CD4-positive, alpha-beta memory T cell (primary cell): ENCODE data around the gene SMAD6. TPM values are rescaled to one million over a fixed set of nuclear protein-coding genes. Genes with fewer than 3 reads are reported as not detected.
A peak's percentile ranks its signal among the peaks of the same experiment; 100 is the strongest.

ENCODE experiments used
- CTCF ChIA-PET: fragments of 350-600 bp; sonication (Branson Sonifier 250); formaldehyde crosslinking; loops from one replicate; lab custom pipeline; 2021; ENCODE audit warnings: inconsistent platforms; ENCODE audit not compliant: partially characterized antibody; lab: Charles Lee
- POLR2A ChIA-PET: fragments of 350-600 bp; sonication (Branson Sonifier 250); formaldehyde crosslinking; loops from one replicate; lab custom pipeline; 2021; ENCODE audit not compliant: partially characterized antibody; lab: Charles Lee
- DNase-seq, 5 donors: peaks; one replicate each; pipeline versions ENCODE4 v3.0.0 to v3.0.0-alpha.2; 2020 to 2022; ENCODE audit warnings: mixed read lengths in 1 of 5
- H3K27ac ChIP-seq: one replicate; pipeline ENCODE4 v1.7.0; 2013; ENCODE audit warnings: low read depth, low read length
- H3K27me3 ChIP-seq: 2 replicates; pipeline ENCODE4 v1.7.0; 2013; ENCODE audit warnings: mild to moderate bottlenecking, low read length, moderate library complexity; ENCODE audit not compliant: insufficient read depth
- H3K36me3 ChIP-seq: 2 replicates; pipeline ENCODE4 v1.7.0; 2013; ENCODE audit warnings: mild to moderate bottlenecking, low read length, moderate library complexity; ENCODE audit not compliant: insufficient read depth
- H3K4me1 ChIP-seq: 2 replicates; pipeline ENCODE4 v1.7.0; 2013; ENCODE audit warnings: mild to moderate bottlenecking, low read length, moderate library complexity; ENCODE audit not compliant: insufficient read depth
- H3K4me3 ChIP-seq, 2 donors: one replicate each; pipeline ENCODE4 v1.7.0; 2013; ENCODE audit warnings: low read length in 2 of 2, mild to moderate bottlenecking in 1 of 2
- H3K9me3 ChIP-seq, 2 donors: one replicate each; pipeline ENCODE4 v1.7.0; 2013; ENCODE audit warnings: low read length in 2 of 2, control low read depth in 1 of 2; ENCODE audit not compliant: control insufficient read depth in 1 of 2
- H3K27ac Mint-ChIP-seq, 7 donors: one replicate each; pipeline ENCODE4 v1.8.0; 2020 to 2021; ENCODE audit warnings: mixed read lengths in 7 of 7, mild to moderate bottlenecking in 6 of 7, inconsistent platforms in 3 of 7, moderate library complexity in 3 of 7
- H3K27me3 Mint-ChIP-seq, 2 donors: one replicate each; pipeline ENCODE4 v1.8.0; 2020 to 2021; ENCODE audit warnings: mixed read lengths in 2 of 2
- H3K36me3 Mint-ChIP-seq, 2 donors: one replicate each; pipeline ENCODE4 v1.8.0; 2020 to 2021; ENCODE audit warnings: mixed read lengths in 2 of 2, inconsistent platforms in 1 of 2, mild to moderate bottlenecking in 1 of 2
- H3K4me1 Mint-ChIP-seq, 4 donors: one replicate each; pipeline ENCODE4 v1.8.0; 2020 to 2021; ENCODE audit warnings: mixed read lengths in 4 of 4, mild to moderate bottlenecking in 1 of 4
- H3K4me3 Mint-ChIP-seq, 8 donors: one replicate each; pipeline ENCODE4 v1.8.0; 2020 to 2021; ENCODE audit warnings: mixed read lengths in 8 of 8, mild to moderate bottlenecking in 7 of 8, moderate library complexity in 6 of 8, inconsistent platforms in 3 of 8
- H3K9me3 Mint-ChIP-seq, 8 donors: one replicate each; pipeline ENCODE4 v1.8.0; 2020 to 2021; ENCODE audit warnings: mixed read lengths in 8 of 8, mild to moderate bottlenecking in 5 of 8, inconsistent platforms in 3 of 8, moderate library complexity in 1 of 8
- intact Hi-C: fragments of 100-400 bp; cut with micrococcal nuclease; formaldehyde crosslinking; loops from one replicate; pipeline ENCODE4 v1.15.1; 2023
- polyA plus RNA-seq, 2 donors: library from polyadenylated mRNA; unstranded; fragments of 300-500 nt; fragmentation: Illumina TruSeq; gene quantifications; one replicate each; pipeline ENCODE4 v1.2.3, GENCODE V29; 2021
- total RNA-seq, 2 experiments: library from RNA; stranded (reverse); gene quantifications; one replicate each; pipeline ENCODE4 v1.2.3, GENCODE V29; 2021

The SMAD6 gene
- total and polyA plus RNA-seq, 4 experiments from 2014 or later, result 0.09 to 0.11 TPM; not detected in 2

DNA sequence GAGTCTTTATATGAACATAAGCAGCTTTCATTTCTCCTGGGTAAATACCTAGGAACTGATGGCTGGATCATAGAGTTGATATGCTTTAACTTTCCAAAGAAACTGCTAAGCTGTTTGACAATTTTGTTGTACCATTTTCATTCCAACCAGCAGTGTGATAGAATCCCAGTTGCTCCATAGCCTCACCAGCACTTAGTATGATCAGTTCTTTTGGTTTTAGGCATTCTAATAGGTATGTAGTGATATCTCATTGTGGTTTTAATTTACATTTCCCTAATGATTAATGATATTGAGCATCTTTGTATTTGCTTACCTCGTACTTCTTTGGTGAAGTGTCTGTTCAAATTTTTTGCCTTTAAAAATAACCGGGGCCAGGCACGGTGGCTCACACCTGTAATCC, 38.4 kb upstream of the SMAD6 start:
- Histone ChIP-seq H3K4me3 (no peak overlapping the region), H3K27ac (no peak overlapping the region), H3K9me3 (no peaks in the 10 kb centered on the region), H3K4me1 (no peaks in the 10 kb centered on the region), H3K27me3 (no peaks in the 10 kb centered on the region), H3K36me3 (no peaks in the 10 kb centered on the region)
- Mint-ChIP-seq H3K4me3 (no peak overlapping the region), H3K9me3 (peaks cover 0 to 8% (median 4%) of the 10 kb centered on the region in 8 donors), H3K27me3 (peaks cover 4 to 5% of the 10 kb centered on the region in 2 donors), H3K4me1 (no peaks in the 10 kb centered on the region), H3K27ac (no peak overlapping the region), H3K36me3 (peaks cover 0 to 4% of the 10 kb centered on the region in 2 donors)
- POLR2A ChIA-PET, result no interaction called here
- DNase-seq, result no peak
- CTCF ChIA-PET, result no interaction called here
- intact Hi-C loops, result no loop called here

DNA sequence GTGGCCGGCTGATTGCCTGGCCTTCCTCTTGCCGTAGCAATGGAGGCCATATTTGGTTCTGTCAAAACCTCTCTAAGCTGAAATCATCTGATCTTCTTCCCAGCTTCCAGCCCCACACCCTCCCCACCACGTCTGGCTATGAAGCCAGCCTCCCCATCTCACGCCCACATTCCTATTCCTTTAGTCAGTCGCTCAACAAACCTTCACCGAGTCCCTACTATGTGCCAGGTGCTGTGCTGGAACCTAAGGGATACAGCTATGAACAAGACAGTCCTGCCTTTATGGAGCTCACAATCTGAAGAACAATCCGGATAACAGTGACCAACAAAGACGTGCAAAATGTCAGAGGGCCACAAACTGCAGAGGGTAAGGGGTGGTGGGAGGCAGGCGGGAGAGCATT, 31.9 kb upstream of the SMAD6 start:
- Mint-ChIP-seq H3K4me3 (no peak overlapping the region), H3K9me3 (peaks cover 0 to 7% (median 4%) of the 10 kb centered on the region in 8 donors), H3K36me3 (peaks cover 0 to 4% of the 10 kb centered on the region in 2 donors), H3K27ac (no peak overlapping the region), H3K27me3 (peaks cover 0 to 4% of the 10 kb centered on the region in 2 donors), H3K4me1 (peaks cover 0 to 10% (median 8%) of the 10 kb centered on the region in 4 donors)
- H3K4me1 ChIP-seq, result no peaks in the 10 kb centered on the region
- H3K4me3 ChIP-seq, result no peak overlapping the region
- intact Hi-C loops, result no loop called here
- ChIA-PET POLR2A (no interaction called here), CTCF (no interaction called here)
- H3K36me3 ChIP-seq, result no peaks in the 10 kb centered on the region
- DNase-seq, result no peak
- H3K27ac ChIP-seq, result no peak overlapping the region
- no peaks in the 10 kb centered on the region for H3K9me3 ChIP-seq
- H3K27me3 ChIP-seq, result no peaks in the 10 kb centered on the region

- DNase-seq, result no peak
- Mint-ChIP-seq H3K4me3 (no peak overlapping the region), H3K36me3 (peaks cover 0 to 4% of the 10 kb centered on the region in 2 donors), H3K9me3 (peaks cover 0 to 7% (median 4%) of the 10 kb centered on the region in 8 donors), H3K4me1 (peaks cover 0 to 14% (median 11%) of the 10 kb centered on the region in 4 donors), H3K27ac (no peak overlapping the region), H3K27me3 (peaks cover 0 to 6% of the 10 kb centered on the region in 2 donors)
- H3K9me3 ChIP-seq, result no peaks in the 10 kb centered on the region
- POLR2A ChIA-PET, result no interaction called here
- no peaks in the 10 kb centered on the region for H3K27me3 ChIP-seq
- intact Hi-C loops, result no loop called here
- H3K27ac ChIP-seq, result no peak overlapping the region
- CTCF ChIA-PET, result no interaction called here
- H3K36me3 ChIP-seq, result no peaks in the 10 kb centered on the region
- H3K4me3 ChIP-seq, result no peak overlapping the region
- no peaks in the 10 kb centered on the region for H3K4me1 ChIP-seq
These were observed 31.1 kb upstream of the SMAD6 start for GRCh38 chr15:66670762-66671580.

DNA sequence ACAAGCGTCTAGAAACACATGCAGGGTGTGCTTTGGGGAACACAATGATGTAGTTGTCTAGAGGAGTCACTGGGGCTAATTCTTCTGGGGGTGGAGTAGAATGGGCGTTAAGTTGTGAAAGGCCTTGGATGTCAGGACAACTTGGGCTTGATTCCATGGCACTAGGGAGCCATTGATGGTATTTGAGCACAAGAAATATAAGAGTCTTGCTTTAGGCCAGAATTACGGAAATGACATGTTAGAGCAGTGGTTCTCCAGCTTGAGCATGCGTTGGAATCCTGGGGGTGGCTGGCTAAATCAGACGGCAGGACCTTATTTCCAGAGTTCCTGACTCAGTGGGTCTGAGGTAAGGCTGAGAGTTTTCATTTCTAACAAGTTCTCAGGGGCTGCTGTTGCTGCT, 29.2 kb upstream of the SMAD6 start:
- no peaks in the 10 kb centered on the region for H3K9me3 ChIP-seq
- Mint-ChIP-seq H3K36me3 (peaks cover 0 to 2% of the 10 kb centered on the region in 2 donors), H3K27ac (peak overlapping the region in 1 of 7 donors; percentile 36), H3K4me1 (peaks cover 0 to 14% (median 11%) of the 10 kb centered on the region in 4 donors), H3K9me3 (peaks cover 0 to 4% (median 2%) of the 10 kb centered on the region in 8 donors), H3K27me3 (peaks cover 0 to 4% of the 10 kb centered on the region in 2 donors), H3K4me3 (no peak overlapping the region)
- intact Hi-C loops, result no loop called here
- no peak for DNase-seq
- ChIA-PET POLR2A (interaction anchor here (1.2 kb wide), 1 partner anchor 30 kb away, joined by 4 read pairs; the partner anchor contains the start of gene SMAD6), CTCF (no interaction called here)
- H3K36me3 ChIP-seq, result no peaks in the 10 kb centered on the region
- no peaks in the 10 kb centered on the region for H3K27me3 ChIP-seq
- no peak overlapping the region for H3K27ac ChIP-seq
- H3K4me1 ChIP-seq, result no peaks in the 10 kb centered on the region
- no peak overlapping the region for H3K4me3 ChIP-seq

GRCh38 chr15:66673410-66674322, 28.4 kb upstream of the SMAD6 start:
- H3K27me3 ChIP-seq, result no peaks in the 10 kb centered on the region
- POLR2A ChIA-PET, result interaction anchor here (1.2 kb wide), 1 partner anchor 29 kb away, joined by 4 read pairs; the partner anchor contains the start of gene SMAD6
- no peak overlapping the region for H3K4me3 ChIP-seq
- no peaks in the 10 kb centered on the region for H3K36me3 ChIP-seq
- Mint-ChIP-seq H3K27me3 (peaks cover 0 to 3% of the 10 kb centered on the region in 2 donors), H3K4me3 (peak overlapping the region in 1 of 8 donors; percentile 3), H3K4me1 (peaks cover 0 to 14% (median 11%) of the 10 kb centered on the region in 4 donors), H3K36me3 (no peaks in the 10 kb centered on the region), H3K27ac (peak overlapping the region in 1 of 7 donors; percentile 24), H3K9me3 (peaks cover 0 to 3% (median 0%) of the 10 kb centered on the region in 8 donors)
- H3K27ac ChIP-seq, result no peak overlapping the region
- no peaks in the 10 kb centered on the region for H3K9me3 ChIP-seq
- intact Hi-C loops, result no loop called here
- H3K4me1 ChIP-seq, result no peaks in the 10 kb centered on the region
- CTCF ChIA-PET, result interaction anchor here (0.8 kb wide), 1 partner anchor 9 kb away, joined by 3 read pairs; no protein-coding TSS in a partner anchor
- peak in 2 of 5 donors; percentile 2 to 6 for DNase-seq

GRCh38 chr15:66674756-66675155, 27.3 kb upstream of the SMAD6 start:
- Histone ChIP-seq H3K27me3 (no peaks in the 10 kb centered on the region), H3K36me3 (no peaks in the 10 kb centered on the region), H3K4me1 (no peaks in the 10 kb centered on the region), H3K4me3 (no peak overlapping the region), H3K27ac (no peak overlapping the region), H3K9me3 (no peaks in the 10 kb centered on the region)
- Mint-ChIP-seq H3K27ac (no peak overlapping the region), H3K4me1 (peaks cover 0 to 14% (median 11%) of the 10 kb centered on the region in 4 donors), H3K4me3 (no peak overlapping the region), H3K27me3 (peaks cover 0 to 2% of the 10 kb centered on the region in 2 donors), H3K36me3 (no peaks in the 10 kb centered on the region), H3K9me3 (peaks cover 0 to 3% (median 0%) of the 10 kb centered on the region in 8 donors)
- ChIA-PET CTCF (no interaction called here), POLR2A (no interaction called here)
- no peak for DNase-seq
- intact Hi-C loops, result no loop called here

DNA sequence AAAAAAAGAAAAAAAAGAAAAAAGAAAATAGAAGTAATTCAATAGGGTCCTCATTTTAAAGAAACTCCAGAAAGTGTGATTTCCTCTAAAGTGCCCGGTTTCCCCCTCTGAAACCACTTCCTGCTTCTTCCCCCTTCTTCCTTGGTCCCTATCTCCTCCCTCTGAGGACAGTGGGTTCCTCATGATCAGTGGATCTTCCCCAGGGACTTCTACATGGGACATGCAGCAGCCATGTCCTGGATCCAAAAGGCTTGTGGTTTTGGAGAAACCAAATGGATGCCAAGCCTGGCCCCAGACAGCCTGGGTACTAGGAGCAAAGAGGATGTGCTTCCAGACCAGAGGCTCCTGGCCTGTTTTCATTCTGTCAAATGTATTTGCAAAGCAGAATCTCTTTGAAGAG, 26.6 kb upstream of the SMAD6 start:
- Histone ChIP-seq H3K36me3 (no peaks in the 10 kb centered on the region), H3K9me3 (no peaks in the 10 kb centered on the region), H3K27me3 (no peaks in the 10 kb centered on the region), H3K4me3 (no peak overlapping the region), H3K27ac (no peak overlapping the region), H3K4me1 (no peaks in the 10 kb centered on the region)
- peaks cover 0 to 3% (median 0%) of the 10 kb centered on the region in 8 donors for H3K9me3 Mint-ChIP-seq
- H3K27me3 Mint-ChIP-seq, result peaks cover 0 to 2% of the 10 kb centered on the region in 2 donors
- POLR2A ChIA-PET, result no interaction called here
- no peak overlapping the region for H3K4me3 Mint-ChIP-seq
- peak overlapping the region in 2 of 7 donors; percentile 17 to 71 for H3K27ac Mint-ChIP-seq
- no peaks in the 10 kb centered on the region for H3K36me3 Mint-ChIP-seq
- intact Hi-C loops, result no loop called here
- H3K4me1 Mint-ChIP-seq, result peaks cover 0 to 14% (median 11%) of the 10 kb centered on the region in 4 donors
- CTCF ChIA-PET, result no interaction called here
- DNase-seq, result no peak
